Natural killer cell (primary cell): ENCODE results near the gene CDKAL1. TPM values are rescaled to one million over a fixed set of nuclear protein-coding genes. Genes with fewer than 3 reads are reported as not detected.
A peak's percentile ranks its signal among the peaks of the same experiment; 100 is the strongest.

Experiments used
- ATAC-seq, 3 donors: fragments of 150-1000 bp in 2 of 3; fragments of 200-7000 bp in 1 of 3; cut with Tn5 transposase; 1 replicate in 1 of 3; 2 replicates in 2 of 3; pipeline ENCODE4 v1.10.0; 2021; ENCODE audit warnings: mild to moderate bottlenecking in 2 of 3, moderate library complexity in 2 of 3
- DNase-seq, 2 donors: peaks; one replicate each; pipeline versions ENCODE4 v3.0.0 to v3.0.0-alpha.2; 2013 to 2021; ENCODE audit warnings: mixed read lengths in 1 of 2
- H3K27ac ChIP-seq: one replicate; pipeline ENCODE4 v1.5.1; 2013; ENCODE audit warnings: mild to moderate bottlenecking, low read length
- H3K27me3 ChIP-seq: one replicate; pipeline ENCODE4 v1.6.1; 2013; ENCODE audit warnings: low read length; ENCODE audit not compliant: control insufficient read depth, insufficient read depth
- H3K36me3 ChIP-seq: one replicate; pipeline ENCODE4 v1.6.1; 2013; ENCODE audit warnings: low read length; ENCODE audit not compliant: control insufficient read depth, insufficient read depth
- H3K4me1 ChIP-seq: one replicate; pipeline ENCODE4 v1.6.1; 2013; ENCODE audit warnings: low read length; ENCODE audit not compliant: control insufficient read depth, insufficient read depth
- H3K4me3 ChIP-seq: one replicate; pipeline ENCODE4 v1.5.1; 2013; ENCODE audit warnings: low read length
- H3K9me3 ChIP-seq: one replicate; pipeline ENCODE4 v1.6.1; 2013; ENCODE audit warnings: low read length; ENCODE audit not compliant: control insufficient read depth, insufficient read depth
- H3K27ac Mint-ChIP-seq, 2 donors: one replicate each; pipeline ENCODE4 v1.8.0; 2022; ENCODE audit warnings: mild to moderate bottlenecking in 2 of 2, mixed read lengths in 2 of 2, moderate library complexity in 1 of 2
- H3K27me3 Mint-ChIP-seq, 2 donors: one replicate each; pipeline ENCODE4 v1.8.0; 2022; ENCODE audit warnings: low read depth in 2 of 2, mixed read lengths in 2 of 2
- H3K36me3 Mint-ChIP-seq: one replicate; pipeline ENCODE4 v1.8.0; 2022; ENCODE audit warnings: mixed read lengths
- H3K4me1 Mint-ChIP-seq, 2 donors: one replicate each; pipeline ENCODE4 v1.8.0; 2022; ENCODE audit warnings: mixed read lengths in 2 of 2
- H3K4me3 Mint-ChIP-seq: one replicate; pipeline ENCODE4 v1.8.0; 2022; ENCODE audit warnings: mild to moderate bottlenecking, moderate library complexity, mixed read lengths
- H3K9me3 Mint-ChIP-seq, 2 donors: one replicate each; pipeline ENCODE4 v1.8.0; 2022; ENCODE audit warnings: mixed read lengths in 2 of 2
- CTCF ChIP-seq: fragments of 200-600 bp; IDR thresholded peaks from one replicate; pipeline ENCODE4 v1.8.0; 2022; ENCODE audit warnings: antibody characterized with exemption
- WGBS: methylation state at CpG from one replicate; pipeline ENCODE4 v1.1.7; 2013; ENCODE audit warnings: missing lambda C conversion rate; ENCODE audit not compliant: insufficient coverage; 5-methylcytosine and 5-hydroxymethylcytosine counted together
- intact Hi-C: fragments of 100-400 bp; cut with micrococcal nuclease; formaldehyde crosslinking; loops from one replicate; pipeline ENCODE4 v1.14.2; 2022
- total RNA-seq, 4 donors: library from RNA; stranded (reverse); fragments of 120-200 nt in 1 of 4; gene quantifications; one replicate each; pipeline versions ENCODE4 v1.2.3 to v1.2.4, GENCODE V29; 2013 to 2022

CDKAL1 gene
- total RNA-seq, 3 donors from 2014 or later (not counting 1 experiment from before 2014, with no cell fraction given): 26.0 to 32.8 (median 28.9) TPM

- H3K4me3 Mint-ChIP-seq: no peak overlapping the region
- H3K4me1 Mint-ChIP-seq: peaks cover 27 to 31% of the 10 kb centered on the region in 2 donors
- intact Hi-C loops: no loop called here
- no peaks in the 10 kb centered on the region for H3K9me3 Mint-ChIP-seq
- no peak overlapping the region for H3K27ac Mint-ChIP-seq
- 100% methylated on average over 2 of the region's 2 CpGs for WGBS
- Histone ChIP-seq H3K9me3 (no peaks in the 10 kb centered on the region), H3K4me1 (no peaks in the 10 kb centered on the region), H3K27me3 (no peaks in the 10 kb centered on the region), H3K4me3 (no peak overlapping the region), H3K27ac (no peak overlapping the region), H3K36me3 (no peaks in the 10 kb centered on the region)
- ATAC-seq (no peak), DNase-seq (no peak)
- H3K36me3 Mint-ChIP-seq: no peaks in the 10 kb centered on the region
- TF ChIP-seq CTCF: no peak
- no peaks in the 10 kb centered on the region for H3K27me3 Mint-ChIP-seq
Measured at GRCh38 chr6:20678831-20679352, 144.6 kb downstream of the CDKAL1 start.

GRCh38 chr6:20680697-20681165 is 146.5 kb downstream of the CDKAL1 start:
- H3K36me3 ChIP-seq: no peaks in the 10 kb centered on the region
- no peaks in the 10 kb centered on the region for H3K4me1 ChIP-seq
- Mint-ChIP-seq H3K36me3 (no peaks in the 10 kb centered on the region), H3K27ac (peak overlapping the region in 1 of 2 donors; percentile 22), H3K4me1 (peaks cover 26 to 27% of the 10 kb centered on the region in 2 donors), H3K4me3 (no peak overlapping the region), H3K27me3 (no peaks in the 10 kb centered on the region), H3K9me3 (no peaks in the 10 kb centered on the region)
- H3K4me3 ChIP-seq: no peak overlapping the region
- 75% methylated on average over 3 of the region's 4 CpGs for WGBS
- H3K9me3 ChIP-seq: no peaks in the 10 kb centered on the region
- DNase-seq (no peak), ATAC-seq (peak in 1 of 3 donors; percentile 28)
- no peaks in the 10 kb centered on the region for H3K27me3 ChIP-seq
- no peak for TF ChIP-seq CTCF
- no peak overlapping the region for H3K27ac ChIP-seq
- intact Hi-C loops: no loop called here

GRCh38 chr6:20681243-20681684 is 147.0 kb downstream of the CDKAL1 start:
- H3K9me3 Mint-ChIP-seq: no peaks in the 10 kb centered on the region
- Histone ChIP-seq H3K27me3 (no peaks in the 10 kb centered on the region), H3K27ac (no peak overlapping the region), H3K4me3 (no peak overlapping the region), H3K9me3 (no peaks in the 10 kb centered on the region), H3K4me1 (no peaks in the 10 kb centered on the region), H3K36me3 (no peaks in the 10 kb centered on the region)
- TF ChIP-seq CTCF: no peak
- ATAC-seq: no peak
- H3K27me3 Mint-ChIP-seq: no peaks in the 10 kb centered on the region
- H3K36me3 Mint-ChIP-seq: no peaks in the 10 kb centered on the region
- peak overlapping the region in 1 of 2 donors; percentile 22 for H3K27ac Mint-ChIP-seq
- intact Hi-C loops: no loop called here
- H3K4me3 Mint-ChIP-seq: no peak overlapping the region
- H3K4me1 Mint-ChIP-seq: peaks cover 26 to 27% of the 10 kb centered on the region in 2 donors
- no peak for DNase-seq

- ATAC-seq (no peak), DNase-seq (no peak)
- H3K9me3 Mint-ChIP-seq: no peaks in the 10 kb centered on the region
- TF ChIP-seq CTCF: no peak
- H3K4me3 ChIP-seq: no peak overlapping the region
- 97% methylated on average over 3 of the region's 3 CpGs for WGBS
- H3K27me3 Mint-ChIP-seq: no peaks in the 10 kb centered on the region
- no peaks in the 10 kb centered on the region for H3K27me3 ChIP-seq
- intact Hi-C loops: no loop called here
- H3K9me3 ChIP-seq: no peaks in the 10 kb centered on the region
- no peak overlapping the region for H3K27ac Mint-ChIP-seq
- peaks cover 6% of the 10 kb centered on the region for H3K4me1 ChIP-seq
- no peaks in the 10 kb centered on the region for H3K36me3 ChIP-seq
- H3K4me3 Mint-ChIP-seq: no peak overlapping the region
- H3K27ac ChIP-seq: no peak overlapping the region
- peaks cover 30 to 34% of the 10 kb centered on the region in 2 donors for H3K4me1 Mint-ChIP-seq
- H3K36me3 Mint-ChIP-seq: no peaks in the 10 kb centered on the region
Measured at GRCh38 chr6:20684474-20684873, 150.2 kb downstream of the CDKAL1 start.
